ENCODE results near the gene SREBF2. TPM values are rescaled to one million over a fixed set of nuclear protein-coding genes. Genes with fewer than 3 reads are reported as not detected.
A peak's percentile ranks its signal among the peaks of the same experiment; 100 is the strongest.

Gene SREBF2
- total RNA-seq, 1 donor from 2014 or later, result 209 TPM

GRCh38 chr22:41888627-41889200 lies 55.8 kb downstream of the SREBF2 start:
- no peak for DNase-seq
- Mint-ChIP-seq H3K4me1 (peaks cover 3% of the 10 kb centered on the region), H3K36me3 (ENCODE audit: low read depth) (peaks cover 77% of the 10 kb centered on the region), H3K9me3 (no peaks in the 10 kb centered on the region), H3K4me3 (no peak overlapping the region), H3K27me3 (no peaks in the 10 kb centered on the region), H3K27ac (no peak overlapping the region)
- intact Hi-C loops (cut with micrococcal nuclease), result no loop called here

GRCh38 chr22:41891407-41891806 lies 58.5 kb downstream of the SREBF2 start:
- no peak overlapping the region for H3K4me3 Mint-ChIP-seq
- H3K9me3 Mint-ChIP-seq, result no peaks in the 10 kb centered on the region
- H3K27me3 Mint-ChIP-seq, result no peaks in the 10 kb centered on the region
- peaks cover 68% of the 10 kb centered on the region for H3K36me3 Mint-ChIP-seq (ENCODE audit: low read depth)
- intact Hi-C loops (cut with micrococcal nuclease), result no loop called here
- peak overlapping the region; percentile 42 for H3K27ac Mint-ChIP-seq
- H3K4me1 Mint-ChIP-seq, result peaks cover 3% of the 10 kb centered on the region
- DNase-seq, result no peak

GRCh38 chr22:41892721-41893120 lies 59.8 kb downstream of the SREBF2 start:
- intact Hi-C loops (cut with micrococcal nuclease), result no loop called here

GRCh38 chr22:41893591-41894375 lies 60.9 kb downstream of the SREBF2 start:
- Mint-ChIP-seq H3K4me3 (no peak overlapping the region), H3K27me3 (no peaks in the 10 kb centered on the region), H3K9me3 (no peaks in the 10 kb centered on the region), H3K27ac (no peak overlapping the region), H3K36me3 (ENCODE audit: low read depth) (peaks cover 63% of the 10 kb centered on the region), H3K4me1 (peaks cover 3% of the 10 kb centered on the region)
- intact Hi-C loops (cut with micrococcal nuclease), result no loop called here
- no peak for DNase-seq

More at GRCh38 chr22:41892721-41893120, 59.8 kb downstream of the SREBF2 start:
- H3K27ac Mint-ChIP-seq, result peak overlapping the region; percentile 53
- H3K27me3 Mint-ChIP-seq, result no peaks in the 10 kb centered on the region
- peaks cover 3% of the 10 kb centered on the region for H3K4me1 Mint-ChIP-seq
- H3K4me3 Mint-ChIP-seq, result no peak overlapping the region
- no peaks in the 10 kb centered on the region for H3K9me3 Mint-ChIP-seq
- DNase-seq, result no peak
- peaks cover 66% of the 10 kb centered on the region for H3K36me3 Mint-ChIP-seq (ENCODE audit: low read depth)

- DNase-seq, result no peak
- Mint-ChIP-seq H3K4me3 (no peak overlapping the region), H3K27me3 (no peaks in the 10 kb centered on the region), H3K4me1 (no peaks in the 10 kb centered on the region), H3K9me3 (no peaks in the 10 kb centered on the region), H3K27ac (no peak overlapping the region), H3K36me3 (ENCODE audit: low read depth) (peaks cover 52% of the 10 kb centered on the region)
- intact Hi-C loops (cut with micrococcal nuclease), result no loop called here
Measured at GRCh38 chr22:41898645-41899044, 65.7 kb downstream of the SREBF2 start.

GRCh38 chr22:41899110-41899509 lies 66.2 kb downstream of the SREBF2 start:
- Mint-ChIP-seq H3K36me3 (ENCODE audit: low read depth) (peaks cover 52% of the 10 kb centered on the region), H3K4me3 (no peak overlapping the region), H3K27ac (no peak overlapping the region), H3K27me3 (no peaks in the 10 kb centered on the region), H3K9me3 (no peaks in the 10 kb centered on the region), H3K4me1 (no peaks in the 10 kb centered on the region)
- intact Hi-C loops (cut with micrococcal nuclease), result no loop called here
- DNase-seq, result no peak

GRCh38 chr22:41899992-41900651 lies 67.2 kb downstream of the SREBF2 start:
- intact Hi-C loops (cut with micrococcal nuclease), result no loop called here
- H3K9me3 Mint-ChIP-seq, result no peaks in the 10 kb centered on the region
- no peak overlapping the region for H3K4me3 Mint-ChIP-seq
- H3K36me3 Mint-ChIP-seq (ENCODE audit: low read depth), result peaks cover 49% of the 10 kb centered on the region
- no peak for DNase-seq
- H3K4me1 Mint-ChIP-seq, result no peaks in the 10 kb centered on the region
- no peaks in the 10 kb centered on the region for H3K27me3 Mint-ChIP-seq
- no peak overlapping the region for H3K27ac Mint-ChIP-seq

GRCh38 chr22:41900652-41901312 lies 67.9 kb downstream of the SREBF2 start:
- no peaks in the 10 kb centered on the region for H3K27me3 Mint-ChIP-seq
- DNase-seq, result no peak
- H3K4me1 Mint-ChIP-seq, result no peaks in the 10 kb centered on the region
- no peak overlapping the region for H3K4me3 Mint-ChIP-seq
- H3K9me3 Mint-ChIP-seq, result no peaks in the 10 kb centered on the region
- H3K27ac Mint-ChIP-seq, result no peak overlapping the region
- H3K36me3 Mint-ChIP-seq (ENCODE audit: low read depth), result peaks cover 52% of the 10 kb centered on the region
- intact Hi-C loops (cut with micrococcal nuclease), result no loop called here

- no peak overlapping the region for H3K4me3 Mint-ChIP-seq
- H3K27me3 Mint-ChIP-seq, result no peaks in the 10 kb centered on the region
- H3K36me3 Mint-ChIP-seq (ENCODE audit: low read depth), result peaks cover 48% of the 10 kb centered on the region
- DNase-seq, result no peak
- intact Hi-C loops (cut with micrococcal nuclease), result no loop called here
- H3K4me1 Mint-ChIP-seq, result peaks cover under 1% of the 10 kb centered on the region
- H3K9me3 Mint-ChIP-seq, result no peaks in the 10 kb centered on the region
- no peak overlapping the region for H3K27ac Mint-ChIP-seq
Measured at GRCh38 chr22:41902016-41902415, 69.1 kb downstream of the SREBF2 start.

GRCh38 chr22:41902932-41903421 lies 70.1 kb downstream of the SREBF2 start:
- Mint-ChIP-seq H3K4me3 (no peak overlapping the region), H3K9me3 (no peaks in the 10 kb centered on the region), H3K36me3 (ENCODE audit: low read depth) (peaks cover 45% of the 10 kb centered on the region), H3K4me1 (peaks cover 6% of the 10 kb centered on the region), H3K27ac (no peak overlapping the region), H3K27me3 (no peaks in the 10 kb centered on the region)
- no peak for DNase-seq
- intact Hi-C loops (cut with micrococcal nuclease), result no loop called here

GRCh38 chr22:41904450-41905410 lies 71.8 kb downstream of the SREBF2 start:
- Mint-ChIP-seq H3K36me3 (ENCODE audit: low read depth) (peaks cover 38% of the 10 kb centered on the region), H3K4me1 (peaks cover 18% of the 10 kb centered on the region), H3K4me3 (no peak overlapping the region), H3K9me3 (no peaks in the 10 kb centered on the region), H3K27me3 (peaks cover 6% of the 10 kb centered on the region), H3K27ac (no peak overlapping the region)
- intact Hi-C loops (cut with micrococcal nuclease), result no loop called here
- no peak for DNase-seq

GRCh38 chr22:41905411-41906202 lies 72.7 kb downstream of the SREBF2 start:
- Mint-ChIP-seq H3K36me3 (ENCODE audit: low read depth) (peaks cover 32% of the 10 kb centered on the region), H3K27ac (peak overlapping the region; percentile 19), H3K4me1 (peaks cover 18% of the 10 kb centered on the region), H3K9me3 (no peaks in the 10 kb centered on the region), H3K27me3 (peaks cover 6% of the 10 kb centered on the region), H3K4me3 (no peak overlapping the region)
- DNase-seq, result no peak
- intact Hi-C loops (cut with micrococcal nuclease), result no loop called here

All from activated CD4-positive, alpha-beta T cell treated with anti-CD3 and anti-CD28 coated beads, Interleukin-2, amount 10 ng/mL, durations not matched to agents 24 days and 14 days (primary cell).